Fibroblast of pulmonary artery (primary cell): ENCODE data around the gene TIMP4.

Experiments used
- DNase-seq: peaks from one replicate; pipeline ENCODE4 v3.0.0-alpha.2; 2010; ENCODE audit warnings: low read depth
- H3K4me3 ChIP-seq: replicated peaks from 2 replicates; pipeline ENCODE4 v1.5.1; 2011; ENCODE audit warnings: low read depth, mild to moderate bottlenecking, control low read depth, low read length, moderate library complexity
- TF ChIP-seq, protein P1 (sequence below): IDR thresholded peaks from 2 replicates; pipeline ENCODE4 v1.5.1; 2011; ENCODE audit warnings: mild to moderate bottlenecking, control low read depth, low read length, inconsistent platforms; ENCODE audit errors: missing control alignments

Gene TIMP4

DNA sequence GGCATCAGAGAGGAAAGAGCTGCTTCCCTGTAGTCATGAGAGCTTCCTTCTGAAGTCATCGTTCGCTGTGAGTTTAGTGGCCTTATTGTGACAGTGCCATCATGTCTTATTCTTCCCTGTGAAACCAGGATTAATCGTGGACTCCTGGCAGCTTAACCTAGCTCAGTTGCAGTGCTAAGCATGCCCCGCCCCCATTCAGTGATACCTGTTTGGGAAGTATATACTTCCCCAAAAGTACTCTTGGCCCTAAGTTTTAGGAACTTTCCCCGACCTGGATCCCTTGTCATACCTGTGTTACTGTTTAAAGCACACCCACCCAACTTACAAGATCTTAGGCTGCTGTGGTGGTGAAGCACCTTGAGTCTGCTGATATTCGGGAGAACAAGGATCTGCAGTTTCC lies 32.1 kb upstream of the TIMP4 start:
- DNase-seq: no peak
- H3K4me3 ChIP-seq: no peak overlapping the region
- TF ChIP-seq, protein P1, sequence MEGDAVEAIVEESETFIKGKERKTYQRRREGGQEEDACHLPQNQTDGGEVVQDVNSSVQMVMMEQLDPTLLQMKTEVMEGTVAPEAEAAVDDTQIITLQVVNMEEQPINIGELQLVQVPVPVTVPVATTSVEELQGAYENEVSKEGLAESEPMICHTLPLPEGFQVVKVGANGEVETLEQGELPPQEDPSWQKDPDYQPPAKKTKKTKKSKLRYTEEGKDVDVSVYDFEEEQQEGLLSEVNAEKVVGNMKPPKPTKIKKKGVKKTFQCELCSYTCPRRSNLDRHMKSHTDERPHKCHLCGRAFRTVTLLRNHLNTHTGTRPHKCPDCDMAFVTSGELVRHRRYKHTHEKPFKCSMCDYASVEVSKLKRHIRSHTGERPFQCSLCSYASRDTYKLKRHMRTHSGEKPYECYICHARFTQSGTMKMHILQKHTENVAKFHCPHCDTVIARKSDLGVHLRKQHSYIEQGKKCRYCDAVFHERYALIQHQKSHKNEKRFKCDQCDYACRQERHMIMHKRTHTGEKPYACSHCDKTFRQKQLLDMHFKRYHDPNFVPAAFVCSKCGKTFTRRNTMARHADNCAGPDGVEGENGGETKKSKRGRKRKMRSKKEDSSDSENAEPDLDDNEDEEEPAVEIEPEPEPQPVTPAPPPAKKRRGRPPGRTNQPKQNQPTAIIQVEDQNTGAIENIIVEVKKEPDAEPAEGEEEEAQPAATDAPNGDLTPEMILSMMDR: no peak

DNA sequence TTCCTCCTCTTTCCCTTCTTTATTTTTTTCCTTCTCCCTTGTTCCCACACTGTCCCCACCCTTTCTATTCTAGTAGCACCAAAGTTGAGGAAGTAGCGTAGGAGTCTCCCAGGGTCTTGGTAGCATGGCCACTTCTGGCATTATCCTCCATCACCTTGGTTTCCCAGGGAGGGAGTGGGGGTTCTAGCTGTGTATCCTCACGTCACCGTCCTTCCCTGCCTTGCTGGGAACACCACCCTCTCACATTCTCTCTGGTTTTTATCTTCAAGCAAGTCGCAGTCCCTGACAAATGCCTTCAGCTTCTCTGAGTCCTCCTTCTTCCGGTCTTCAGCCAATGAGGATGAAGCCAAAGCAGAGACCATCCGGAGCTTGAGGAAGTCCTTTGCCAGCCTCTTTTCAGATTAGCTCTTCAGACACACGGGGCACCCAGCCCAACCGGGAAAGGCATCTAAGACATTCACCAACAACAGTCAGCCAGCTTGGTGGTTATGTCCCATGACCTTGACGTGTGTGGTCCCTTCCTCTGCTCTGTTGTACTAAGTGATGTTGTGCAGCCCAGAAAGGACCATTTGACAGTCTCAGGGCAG lies 31.6 kb upstream of the TIMP4 start:
- TF ChIP-seq, protein P1: no peak
- H3K4me3 ChIP-seq: no peak overlapping the region
- no peak for DNase-seq

DNA sequence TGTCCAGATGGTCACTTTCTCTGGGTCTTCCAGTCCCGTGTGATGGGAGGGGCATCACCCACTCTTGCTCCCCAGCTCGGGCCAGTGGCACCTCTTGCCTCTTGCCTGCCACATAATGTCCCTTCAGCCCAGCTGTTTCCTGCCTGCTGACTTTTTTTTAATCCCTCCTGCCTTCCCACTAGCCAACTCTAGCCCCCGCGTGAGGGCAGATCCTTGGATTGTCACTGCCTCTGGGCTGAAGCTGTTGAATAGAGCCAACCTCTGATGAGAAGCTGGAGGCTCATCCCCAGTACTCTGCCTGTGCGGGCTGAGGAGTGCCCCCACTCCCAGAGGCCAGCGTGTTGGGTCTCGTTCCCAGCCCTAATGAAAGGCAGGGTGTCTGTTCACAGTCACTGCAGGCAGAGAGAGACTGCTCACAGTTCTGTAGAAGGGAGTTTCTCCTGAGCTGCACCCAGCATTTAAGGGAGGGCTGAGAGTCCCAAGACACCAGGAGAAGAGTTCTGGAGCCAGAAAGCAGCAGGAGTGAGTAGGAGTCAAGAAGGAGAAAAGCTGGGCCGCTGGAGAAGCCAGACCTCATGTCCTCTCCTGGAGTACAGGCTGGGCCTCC lies 30.1 kb upstream of the TIMP4 start:
- H3K4me3 ChIP-seq: no peak overlapping the region
- DNase-seq: no peak
- TF ChIP-seq, protein P1: no peak

DNA sequence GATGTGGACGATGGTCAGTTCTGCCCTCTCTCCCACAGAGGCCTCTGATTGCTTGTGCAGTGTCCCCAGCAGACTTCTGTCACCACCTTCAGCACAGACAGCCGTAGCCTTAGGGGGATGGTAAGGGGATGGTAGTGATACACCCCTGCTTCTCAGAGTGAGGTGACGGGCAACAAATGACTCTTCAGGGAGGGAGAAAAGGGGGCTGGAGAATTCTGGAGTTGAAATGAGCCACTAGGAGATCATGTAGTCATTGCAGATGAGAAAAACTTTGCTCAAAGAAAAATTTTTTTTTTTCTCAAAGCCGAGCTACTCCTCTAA lies 29.6 kb upstream of the TIMP4 start:
- no peak overlapping the region for H3K4me3 ChIP-seq
- TF ChIP-seq, protein P1: no peak
- DNase-seq: no peak

DNA sequence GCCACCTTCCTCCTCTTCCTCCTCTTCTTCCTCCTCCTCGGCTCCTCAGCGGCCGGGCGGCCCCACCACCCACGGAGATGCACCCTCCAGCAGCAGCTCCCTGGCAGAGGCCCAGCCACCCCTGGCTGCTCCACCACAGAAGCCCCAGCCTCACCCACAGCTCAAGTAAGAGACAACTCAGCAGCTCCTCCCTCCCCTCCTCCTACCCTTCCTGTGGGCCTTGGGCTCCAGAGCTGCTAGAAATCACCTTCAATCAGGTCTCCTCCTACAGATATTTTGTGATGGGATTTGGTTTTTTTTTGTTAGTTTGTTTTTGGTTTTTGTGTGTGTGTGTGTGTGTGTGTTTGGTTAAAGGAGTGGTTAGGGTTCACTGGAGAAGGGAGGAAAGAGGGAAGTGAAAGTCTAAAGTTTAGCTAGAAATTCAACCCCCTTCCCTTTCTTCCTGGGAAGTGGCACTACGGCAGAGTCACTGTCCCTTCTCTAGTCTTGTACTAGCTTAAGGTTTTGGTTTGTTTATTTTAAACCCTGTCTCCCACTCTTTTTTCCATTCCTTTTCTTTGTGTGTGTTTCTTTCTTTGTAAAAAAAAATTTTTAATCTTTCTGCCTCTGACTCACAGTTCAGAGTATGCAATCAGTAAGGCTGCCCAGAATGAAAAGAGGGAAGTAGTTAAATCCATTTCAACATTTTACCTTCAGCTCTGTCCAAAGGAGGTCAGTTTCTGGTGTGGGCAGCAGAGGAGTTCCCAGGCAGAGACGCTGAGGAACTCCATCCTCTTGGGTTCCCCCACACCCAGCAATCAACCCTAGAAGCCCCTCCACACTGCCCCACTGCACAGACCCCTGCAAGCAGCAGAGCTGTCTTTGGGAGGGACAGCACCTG lies 29.0 kb upstream of the TIMP4 start:
- H3K4me3 ChIP-seq: no peak overlapping the region
- TF ChIP-seq, protein P1: no peak
- DNase-seq: peak; percentile 77

DNA sequence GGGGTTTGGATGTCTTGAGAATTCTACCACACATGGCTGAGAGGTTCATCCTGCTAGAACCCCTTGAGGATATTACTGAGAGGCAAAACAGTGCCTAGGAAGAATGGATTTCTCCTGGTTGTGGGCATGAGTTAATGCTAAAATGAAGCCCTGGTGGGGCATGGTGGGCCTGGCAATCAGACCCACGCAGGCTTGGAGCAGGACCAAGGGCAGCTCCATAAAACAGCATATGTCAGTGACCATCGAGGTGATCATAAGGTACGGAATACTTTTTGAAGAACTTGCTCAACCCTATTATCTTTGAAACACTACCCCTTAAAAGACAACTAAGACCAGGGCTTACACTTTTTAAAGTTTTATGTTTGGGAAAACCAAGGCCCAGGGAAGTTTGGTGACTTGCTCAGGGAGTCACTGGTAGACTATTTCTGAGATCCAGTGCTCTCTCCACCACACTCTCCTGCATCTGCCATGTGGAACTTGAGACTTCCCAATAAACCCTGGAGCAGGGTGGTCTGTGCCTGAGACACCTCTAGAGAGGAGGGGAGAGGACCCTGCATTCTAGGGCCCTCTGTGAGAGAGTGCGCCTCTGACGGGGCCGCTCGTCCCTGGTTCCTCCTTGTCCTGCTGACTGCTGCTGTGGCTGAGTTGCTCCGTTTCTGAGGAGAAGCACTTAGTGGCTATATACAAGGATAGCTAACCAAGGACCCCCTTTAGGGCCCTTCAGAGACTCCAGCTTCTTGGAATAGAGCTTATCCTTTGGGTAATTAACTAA lies 28.0 kb upstream of the TIMP4 start:
- TF ChIP-seq, protein P1: no peak
- DNase-seq: no peak
- H3K4me3 ChIP-seq: no peak overlapping the region
